Measurements from ENCODE around the gene TNRC6C. TPM values are rescaled to one million over a fixed set of nuclear protein-coding genes. Genes with fewer than 3 reads are reported as not detected.

Gene TNRC6C
- total RNA-seq, 1 experiment from 2014 or later, result 16.4 TPM

DNA sequence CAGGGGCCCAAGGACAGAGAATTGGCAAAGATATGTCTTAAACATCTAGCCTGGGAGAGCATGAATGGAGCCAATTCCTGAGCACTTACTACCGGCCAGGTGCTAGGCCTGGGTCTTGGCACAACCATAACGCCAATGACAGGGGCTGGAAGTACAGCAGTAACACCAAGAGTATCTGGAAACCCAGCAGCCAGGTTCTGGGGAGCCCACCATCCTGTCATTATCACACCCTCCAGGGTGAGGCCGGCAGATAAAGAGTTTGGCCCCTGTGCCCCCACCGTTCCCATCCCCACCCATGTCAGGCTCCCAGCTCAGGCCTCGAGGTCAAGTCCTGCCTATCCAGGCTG, 171.6 kb downstream of the TNRC6C start:
- POLR2A ChIA-PET, result no interaction called here
- no peak overlapping the region for H3K4me3 Mint-ChIP-seq (ENCODE audit: unreplicated experiment)
- no peaks in the 10 kb centered on the region for H3K4me1 Mint-ChIP-seq (ENCODE audit: insufficient read depth, unreplicated experiment)
- intact Hi-C loops (cut with micrococcal nuclease), result no loop called here
- CTCF ChIA-PET, result interaction anchor here (1.0 kb wide), 1 partner anchor 121 kb away, joined by 4 read pairs; no protein-coding TSS in a partner anchor
- no peak for DNase-seq (ENCODE audit: unreplicated experiment)
- no peak overlapping the region for H3K27ac Mint-ChIP-seq (ENCODE audit: low read depth, unreplicated experiment)
- H3K36me3 Mint-ChIP-seq (ENCODE audit: insufficient read depth, unreplicated experiment), result peaks cover 4% of the 10 kb centered on the region
- no peaks in the 10 kb centered on the region for H3K9me3 Mint-ChIP-seq (ENCODE audit: unreplicated experiment)
- TF ChIP-seq, protein P1, sequence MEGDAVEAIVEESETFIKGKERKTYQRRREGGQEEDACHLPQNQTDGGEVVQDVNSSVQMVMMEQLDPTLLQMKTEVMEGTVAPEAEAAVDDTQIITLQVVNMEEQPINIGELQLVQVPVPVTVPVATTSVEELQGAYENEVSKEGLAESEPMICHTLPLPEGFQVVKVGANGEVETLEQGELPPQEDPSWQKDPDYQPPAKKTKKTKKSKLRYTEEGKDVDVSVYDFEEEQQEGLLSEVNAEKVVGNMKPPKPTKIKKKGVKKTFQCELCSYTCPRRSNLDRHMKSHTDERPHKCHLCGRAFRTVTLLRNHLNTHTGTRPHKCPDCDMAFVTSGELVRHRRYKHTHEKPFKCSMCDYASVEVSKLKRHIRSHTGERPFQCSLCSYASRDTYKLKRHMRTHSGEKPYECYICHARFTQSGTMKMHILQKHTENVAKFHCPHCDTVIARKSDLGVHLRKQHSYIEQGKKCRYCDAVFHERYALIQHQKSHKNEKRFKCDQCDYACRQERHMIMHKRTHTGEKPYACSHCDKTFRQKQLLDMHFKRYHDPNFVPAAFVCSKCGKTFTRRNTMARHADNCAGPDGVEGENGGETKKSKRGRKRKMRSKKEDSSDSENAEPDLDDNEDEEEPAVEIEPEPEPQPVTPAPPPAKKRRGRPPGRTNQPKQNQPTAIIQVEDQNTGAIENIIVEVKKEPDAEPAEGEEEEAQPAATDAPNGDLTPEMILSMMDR (IDR thresholded peaks at IDR 0.05; ENCODE audit: unreplicated experiment), result no peak
- no TSS peak for BruUV-seq (replicated peaks)
- peaks cover 13% of the 10 kb centered on the region for H3K27me3 Mint-ChIP-seq (ENCODE audit: insufficient read depth, unreplicated experiment)

DNA sequence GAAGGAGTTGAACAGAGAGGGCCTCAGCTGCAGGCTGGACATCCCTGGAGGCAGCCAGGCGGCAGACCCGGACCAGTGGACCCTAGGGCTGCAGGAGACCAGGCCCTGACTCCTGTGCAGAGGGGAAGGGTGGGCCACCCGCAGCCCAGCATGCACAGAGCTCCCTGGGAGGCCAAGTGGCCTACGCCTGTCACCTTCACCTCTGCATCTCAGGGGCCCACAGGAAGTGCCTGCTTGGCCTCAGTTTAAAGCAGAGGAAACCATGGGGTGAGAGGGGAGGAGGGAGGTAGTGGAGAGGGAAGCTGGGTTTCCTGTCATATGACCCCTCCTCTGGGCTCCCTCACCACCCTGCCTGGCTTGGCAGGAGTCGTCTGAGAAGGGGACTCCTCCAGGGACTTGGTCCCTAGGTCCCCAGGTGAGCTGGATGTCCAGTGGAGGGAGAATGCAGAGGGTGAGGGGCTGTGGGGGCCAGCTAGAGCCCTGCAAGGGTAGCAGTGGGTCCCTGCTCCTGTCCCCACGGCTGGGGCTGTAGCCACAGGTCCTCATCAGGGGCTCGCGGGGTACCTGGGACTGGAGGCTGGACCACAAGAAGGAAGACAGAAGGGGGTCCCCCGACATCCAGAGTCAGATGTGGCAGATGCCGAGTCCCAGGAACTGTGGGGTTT, 172.1 kb downstream of the TNRC6C start, which contains the start of gene TMC8:
Gene TMC8 (plus strand): TSS at position 335 of the 665 bp plus-strand sequence. CDS start 818 bp downstream, outside the sequence.
- TF ChIP-seq, protein P1 (IDR thresholded peaks at IDR 0.05; ENCODE audit: unreplicated experiment), result no peak
- H3K36me3 Mint-ChIP-seq (ENCODE audit: insufficient read depth, unreplicated experiment), result peaks cover 4% of the 10 kb centered on the region
- intact Hi-C loops (cut with micrococcal nuclease), result no loop called here
- H3K4me1 Mint-ChIP-seq (ENCODE audit: insufficient read depth, unreplicated experiment), result no peaks in the 10 kb centered on the region
- no peak within 1 kb of the TSS for H3K27ac Mint-ChIP-seq (ENCODE audit: low read depth, unreplicated experiment)
- H3K27me3 Mint-ChIP-seq (ENCODE audit: insufficient read depth, unreplicated experiment), result peaks cover 13% of the 10 kb centered on the region
- H3K9me3 Mint-ChIP-seq (ENCODE audit: unreplicated experiment), result no peaks in the 10 kb centered on the region
- ChIA-PET CTCF (interaction anchor here (1.0 kb wide), 1 partner anchor 121 kb away, joined by 4 read pairs; no protein-coding TSS in a partner anchor), POLR2A (no interaction called here)
- H3K4me3 Mint-ChIP-seq (ENCODE audit: unreplicated experiment), result peak within 1 kb of the TSS; percentile 77
- no TSS peak for BruUV-seq (replicated peaks)
- no peak for DNase-seq (ENCODE audit: unreplicated experiment)

DNA sequence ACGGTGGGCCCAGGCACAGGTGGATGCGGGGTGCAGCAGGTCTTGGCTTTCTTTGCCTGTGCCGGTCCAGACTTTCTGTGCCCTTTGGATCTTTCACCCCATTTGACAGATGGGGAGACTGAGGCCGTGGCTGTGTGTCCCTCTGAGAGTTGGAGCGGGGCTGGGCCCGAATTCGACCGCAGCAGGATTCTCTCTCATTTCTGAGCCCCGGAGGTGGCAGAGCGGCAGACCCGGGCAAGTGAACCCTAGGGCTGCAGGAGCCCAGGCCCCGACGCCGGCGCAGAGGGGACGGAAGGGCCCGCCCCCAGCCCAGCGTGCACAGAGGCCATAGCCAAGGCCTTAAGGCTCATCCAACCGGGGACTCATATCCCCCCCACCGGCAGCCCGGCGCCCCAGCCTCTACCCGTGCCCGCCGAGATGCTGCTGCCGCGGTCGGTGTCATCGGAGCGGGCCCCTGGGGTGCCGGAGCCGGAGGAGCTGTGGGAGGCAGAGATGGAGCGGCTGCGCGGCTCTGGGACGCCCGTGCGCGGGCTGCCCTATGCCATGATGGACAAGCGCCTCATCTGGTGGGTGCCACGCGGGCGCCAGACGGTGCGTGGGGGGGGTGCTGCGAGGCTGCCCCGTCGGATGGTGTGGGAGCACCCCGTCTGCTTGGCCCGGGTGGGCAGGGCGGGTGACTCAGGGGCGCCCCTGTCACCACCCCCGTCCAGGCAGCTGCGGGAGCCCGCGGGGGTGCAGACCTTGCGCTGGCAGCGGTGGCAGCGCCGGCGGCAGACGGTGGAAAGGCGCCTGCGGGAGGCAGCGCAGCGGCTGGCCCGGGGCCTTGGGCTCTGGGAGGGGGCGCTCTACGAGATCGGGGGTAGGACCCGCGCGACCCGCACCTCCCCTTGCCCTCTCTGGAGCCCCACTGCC, 172.9 kb downstream of the TNRC6C start:
- CTCF ChIA-PET, result no interaction called here
- DNase-seq (ENCODE audit: unreplicated experiment), result no peak
- Mint-ChIP-seq H3K27me3 (ENCODE audit: insufficient read depth, unreplicated experiment) (peaks cover 13% of the 10 kb centered on the region), H3K9me3 (ENCODE audit: unreplicated experiment) (no peaks in the 10 kb centered on the region), H3K4me1 (ENCODE audit: insufficient read depth, unreplicated experiment) (no peaks in the 10 kb centered on the region), H3K36me3 (ENCODE audit: insufficient read depth, unreplicated experiment) (peaks cover 4% of the 10 kb centered on the region), H3K4me3 (ENCODE audit: unreplicated experiment) (no peak overlapping the region), H3K27ac (ENCODE audit: low read depth, unreplicated experiment) (no peak overlapping the region)
- TF ChIP-seq, protein P1 (IDR thresholded peaks at IDR 0.05; ENCODE audit: unreplicated experiment), result no peak
- intact Hi-C loops (cut with micrococcal nuclease), result no loop called here
- BruUV-seq (replicated peaks), result no TSS peak
- POLR2A ChIA-PET, result no interaction called here

DNA sequence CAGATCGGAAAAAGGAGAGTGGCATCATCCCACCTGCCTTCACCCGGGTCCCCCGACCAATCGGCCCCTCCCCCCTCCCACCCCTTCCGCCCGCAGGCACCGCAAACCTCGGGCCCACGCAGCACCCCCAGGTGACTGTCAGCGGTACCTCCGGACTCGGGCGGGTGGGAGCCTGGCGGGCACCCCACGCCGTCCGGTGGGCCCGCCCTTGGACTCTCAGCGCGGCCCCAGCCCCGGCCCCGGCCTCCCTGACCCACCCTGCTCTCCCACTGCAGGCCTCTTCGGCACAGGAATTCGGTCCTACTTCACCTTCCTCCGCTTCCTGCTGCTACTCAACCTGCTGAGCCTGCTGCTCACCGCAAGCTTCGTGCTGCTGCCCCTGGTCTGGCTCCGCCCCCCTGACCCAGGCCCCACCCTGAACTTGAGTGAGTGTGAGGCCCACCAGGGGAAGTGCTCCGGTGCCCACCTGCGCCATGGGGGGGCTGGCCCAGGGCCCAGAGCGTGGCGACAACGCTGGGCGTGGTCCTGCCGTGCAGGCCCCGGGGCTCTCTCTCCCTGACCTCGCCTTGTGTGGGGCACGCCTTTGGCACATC, 173.7 kb downstream of the TNRC6C start:
- Mint-ChIP-seq H3K36me3 (ENCODE audit: insufficient read depth, unreplicated experiment) (peaks cover 4% of the 10 kb centered on the region), H3K9me3 (ENCODE audit: unreplicated experiment) (no peaks in the 10 kb centered on the region), H3K4me3 (ENCODE audit: unreplicated experiment) (peak overlapping the region; percentile 23), H3K4me1 (ENCODE audit: insufficient read depth, unreplicated experiment) (no peaks in the 10 kb centered on the region), H3K27me3 (ENCODE audit: insufficient read depth, unreplicated experiment) (peaks cover 13% of the 10 kb centered on the region), H3K27ac (ENCODE audit: low read depth, unreplicated experiment) (no peak overlapping the region)
- no peak for DNase-seq (ENCODE audit: unreplicated experiment)
- ChIA-PET POLR2A (no interaction called here), CTCF (no interaction called here)
- no TSS peak for BruUV-seq (replicated peaks)
- intact Hi-C loops (cut with micrococcal nuclease), result no loop called here
- TF ChIP-seq, protein P1 (IDR thresholded peaks at IDR 0.05; ENCODE audit: unreplicated experiment), result no peak
